Ishikawa (cell line): ENCODE measurements around the gene TMA7B.

Experiments used
- CEBPB ChIP-seq: IDR thresholded peaks from 2 replicates; pipeline ENCODE4 v1.6.1; 2012
- CREB1 ChIP-seq: IDR thresholded peaks from 2 replicates; pipeline ENCODE4 v1.6.1; 2012; ENCODE audit warnings: low read depth
- EGR1 ChIP-seq: IDR thresholded peaks from 2 replicates; pipeline ENCODE4 v1.6.1; 2012
- EP300 ChIP-seq: IDR thresholded peaks from 2 replicates; pipeline ENCODE4 v1.6.1; 2012; ENCODE audit warnings: borderline replicate concordance
- FOXM1 ChIP-seq: IDR thresholded peaks from 2 replicates; pipeline ENCODE4 v1.6.1; 2012; ENCODE audit warnings: low read depth, borderline replicate concordance
- NFIC ChIP-seq: IDR thresholded peaks from 2 replicates; pipeline ENCODE4 v1.6.1; 2012
- RAD21 ChIP-seq: IDR thresholded peaks from 2 replicates; pipeline ENCODE4 v1.6.1; 2012; ENCODE audit warnings: low read depth
- REST ChIP-seq: IDR thresholded peaks from 2 replicates; pipeline ENCODE4 v1.6.1; 2012; ENCODE audit warnings: low read depth, mild to moderate bottlenecking
- TAF1 ChIP-seq: IDR thresholded peaks from 2 replicates; pipeline ENCODE4 v1.6.1; 2012; ENCODE audit warnings: low read depth, mild to moderate bottlenecking
- TCF12 ChIP-seq: IDR thresholded peaks from 2 replicates; pipeline ENCODE4 v1.6.1; 2012; ENCODE audit warnings: low read depth
- USF1 ChIP-seq: IDR thresholded peaks from 2 replicates; pipeline ENCODE4 v1.6.1; 2012
- YY1 ChIP-seq: IDR thresholded peaks from 2 replicates; pipeline ENCODE4 v1.6.1; 2012; ENCODE audit warnings: low read depth
- ZBTB7A ChIP-seq: IDR thresholded peaks from 2 replicates; pipeline ENCODE4 v1.6.1; 2012; ENCODE audit warnings: low read depth

The TMA7B gene

GRCh38 chr22:40009951-40010671, 49.9 kb downstream of the TMA7B start:
- TF ChIP-seq NFIC: no peak
- no peak for TF ChIP-seq RAD21
- no peak for TF ChIP-seq EGR1
- TF ChIP-seq USF1: no peak
- TF ChIP-seq CEBPB: no peak
- TF ChIP-seq CREB1: no peak
- no peak for TF ChIP-seq ZBTB7A
- TF ChIP-seq YY1: no peak
- TF ChIP-seq TAF1: no peak
- TF ChIP-seq TCF12: no peak

GRCh38 chr22:40010746-40011145, 50.5 kb downstream of the TMA7B start:
- TF ChIP-seq RAD21: no peak
- no peak for TF ChIP-seq ZBTB7A
- TF ChIP-seq FOXM1: no peak
- TF ChIP-seq NFIC: no peak
- no peak for TF ChIP-seq CREB1
- TF ChIP-seq EP300: no peak
- no peak for TF ChIP-seq REST
- TF ChIP-seq TCF12: no peak
- TF ChIP-seq CEBPB: no peak
- TF ChIP-seq YY1: no peak
